Liver (tissue), 3 donors: ENCODE results near the gene ITPK1.

ENCODE experiments used
- GABPA ChIP-seq, 2 donors: IDR thresholded peaks in 1 of 2; conservative IDR thresholded peaks in 1 of 2; 2 replicates each; pipeline ENCODE4 v1.6.1; 2016; ENCODE audit warnings: antibody characterized with exemption in 2 of 2, mild to moderate bottlenecking in 1 of 2, moderate library complexity in 1 of 2
- HNF4G ChIP-seq: IDR thresholded peaks from 2 replicates; pipeline ENCODE4 v1.6.1; 2016; ENCODE audit warnings: antibody characterized with exemption
- RAD21 ChIP-seq, 2 donors: IDR thresholded peaks; 2 replicates each; pipeline ENCODE4 v1.6.1; 2016; ENCODE audit warnings: antibody characterized with exemption in 2 of 2, mild to moderate bottlenecking in 2 of 2
- RXRA ChIP-seq, 2 donors: IDR thresholded peaks; 2 replicates each; pipeline ENCODE4 v1.6.1; 2017 to 2018; ENCODE audit warnings: antibody characterized with exemption in 2 of 2, mild to moderate bottlenecking in 1 of 2
- TF ChIP-seq, protein P1 (sequence below): fragments of 150-350 bp; IDR thresholded peaks from 2 replicates; pipeline ENCODE4 v1.5.1; 2017; ENCODE audit warnings: improper control_type of control experiment, low read depth, low read length; ENCODE audit not compliant: missing input control
- TF ChIP-seq, protein P2 (sequence below): IDR thresholded peaks from 2 replicates; pipeline ENCODE4 v1.6.1; 2016; ENCODE audit warnings: antibody characterized with exemption, mild to moderate bottlenecking
- TF ChIP-seq, protein P3 (sequence below): IDR thresholded peaks from 2 replicates; pipeline ENCODE4 v1.6.1; 2016; ENCODE audit warnings: antibody characterized with exemption
- TF ChIP-seq, protein P4 (sequence below): IDR thresholded peaks from 2 replicates; pipeline ENCODE4 v1.6.1; 2016; ENCODE audit warnings: antibody characterized with exemption
- donor health status: healthy.
- donor health status: healthy.

DNA sequence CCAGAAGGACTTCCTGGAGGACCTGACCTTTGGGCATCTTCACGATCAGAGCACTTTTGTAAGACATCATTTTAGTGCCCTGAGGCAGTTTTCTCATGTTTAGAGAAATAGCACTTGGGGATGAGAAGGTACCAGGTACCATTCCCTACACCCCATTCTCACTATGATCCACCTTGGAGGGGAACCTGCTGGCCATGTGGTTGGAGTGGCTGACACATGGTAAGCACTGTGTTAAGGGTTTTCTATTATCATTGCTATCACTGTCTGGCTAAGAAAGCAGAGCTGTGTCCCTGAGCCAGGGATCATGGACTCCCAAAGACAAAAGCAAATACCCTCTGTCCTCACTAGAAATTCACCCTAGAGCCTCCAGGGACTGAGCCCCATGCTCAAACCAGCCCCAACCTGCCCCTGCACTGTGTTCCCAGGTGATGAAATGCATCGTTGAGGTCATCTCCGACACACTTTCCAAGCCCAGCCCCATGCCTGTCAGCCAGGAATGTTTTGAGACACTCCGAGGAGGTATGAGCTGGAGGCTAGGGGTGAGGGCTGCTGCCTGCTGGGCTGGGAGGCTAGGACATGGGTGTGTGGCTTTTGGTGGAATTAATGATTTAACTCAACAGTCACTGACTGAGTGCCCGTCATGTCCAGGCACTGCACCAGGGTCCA is 189.4 kb downstream of the ITPK1 start:
- TF ChIP-seq, protein P1, sequence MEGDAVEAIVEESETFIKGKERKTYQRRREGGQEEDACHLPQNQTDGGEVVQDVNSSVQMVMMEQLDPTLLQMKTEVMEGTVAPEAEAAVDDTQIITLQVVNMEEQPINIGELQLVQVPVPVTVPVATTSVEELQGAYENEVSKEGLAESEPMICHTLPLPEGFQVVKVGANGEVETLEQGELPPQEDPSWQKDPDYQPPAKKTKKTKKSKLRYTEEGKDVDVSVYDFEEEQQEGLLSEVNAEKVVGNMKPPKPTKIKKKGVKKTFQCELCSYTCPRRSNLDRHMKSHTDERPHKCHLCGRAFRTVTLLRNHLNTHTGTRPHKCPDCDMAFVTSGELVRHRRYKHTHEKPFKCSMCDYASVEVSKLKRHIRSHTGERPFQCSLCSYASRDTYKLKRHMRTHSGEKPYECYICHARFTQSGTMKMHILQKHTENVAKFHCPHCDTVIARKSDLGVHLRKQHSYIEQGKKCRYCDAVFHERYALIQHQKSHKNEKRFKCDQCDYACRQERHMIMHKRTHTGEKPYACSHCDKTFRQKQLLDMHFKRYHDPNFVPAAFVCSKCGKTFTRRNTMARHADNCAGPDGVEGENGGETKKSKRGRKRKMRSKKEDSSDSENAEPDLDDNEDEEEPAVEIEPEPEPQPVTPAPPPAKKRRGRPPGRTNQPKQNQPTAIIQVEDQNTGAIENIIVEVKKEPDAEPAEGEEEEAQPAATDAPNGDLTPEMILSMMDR, result no peak
- TF ChIP-seq, protein P2, sequence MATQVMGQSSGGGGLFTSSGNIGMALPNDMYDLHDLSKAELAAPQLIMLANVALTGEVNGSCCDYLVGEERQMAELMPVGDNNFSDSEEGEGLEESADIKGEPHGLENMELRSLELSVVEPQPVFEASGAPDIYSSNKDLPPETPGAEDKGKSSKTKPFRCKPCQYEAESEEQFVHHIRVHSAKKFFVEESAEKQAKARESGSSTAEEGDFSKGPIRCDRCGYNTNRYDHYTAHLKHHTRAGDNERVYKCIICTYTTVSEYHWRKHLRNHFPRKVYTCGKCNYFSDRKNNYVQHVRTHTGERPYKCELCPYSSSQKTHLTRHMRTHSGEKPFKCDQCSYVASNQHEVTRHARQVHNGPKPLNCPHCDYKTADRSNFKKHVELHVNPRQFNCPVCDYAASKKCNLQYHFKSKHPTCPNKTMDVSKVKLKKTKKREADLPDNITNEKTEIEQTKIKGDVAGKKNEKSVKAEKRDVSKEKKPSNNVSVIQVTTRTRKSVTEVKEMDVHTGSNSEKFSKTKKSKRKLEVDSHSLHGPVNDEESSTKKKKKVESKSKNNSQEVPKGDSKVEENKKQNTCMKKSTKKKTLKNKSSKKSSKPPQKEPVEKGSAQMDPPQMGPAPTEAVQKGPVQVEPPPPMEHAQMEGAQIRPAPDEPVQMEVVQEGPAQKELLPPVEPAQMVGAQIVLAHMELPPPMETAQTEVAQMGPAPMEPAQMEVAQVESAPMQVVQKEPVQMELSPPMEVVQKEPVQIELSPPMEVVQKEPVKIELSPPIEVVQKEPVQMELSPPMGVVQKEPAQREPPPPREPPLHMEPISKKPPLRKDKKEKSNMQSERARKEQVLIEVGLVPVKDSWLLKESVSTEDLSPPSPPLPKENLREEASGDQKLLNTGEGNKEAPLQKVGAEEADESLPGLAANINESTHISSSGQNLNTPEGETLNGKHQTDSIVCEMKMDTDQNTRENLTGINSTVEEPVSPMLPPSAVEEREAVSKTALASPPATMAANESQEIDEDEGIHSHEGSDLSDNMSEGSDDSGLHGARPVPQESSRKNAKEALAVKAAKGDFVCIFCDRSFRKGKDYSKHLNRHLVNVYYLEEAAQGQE, result no peak
- TF ChIP-seq, protein P3, sequence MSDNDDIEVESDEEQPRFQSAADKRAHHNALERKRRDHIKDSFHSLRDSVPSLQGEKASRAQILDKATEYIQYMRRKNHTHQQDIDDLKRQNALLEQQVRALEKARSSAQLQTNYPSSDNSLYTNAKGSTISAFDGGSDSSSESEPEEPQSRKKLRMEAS, result no peak
- TF ChIP-seq RAD21 (IDR thresholded peaks at IDR 0.05), result no peak
- TF ChIP-seq GABPA (IDR thresholded peaks at IDR 0.05 in 1 of 2, conservative IDR thresholded peaks at IDR 0.05 in 1 of 2), result no peak
- TF ChIP-seq HNF4G, result no peak
- no peak for TF ChIP-seq RXRA (IDR thresholded peaks at IDR 0.05)
- TF ChIP-seq, protein P4, sequence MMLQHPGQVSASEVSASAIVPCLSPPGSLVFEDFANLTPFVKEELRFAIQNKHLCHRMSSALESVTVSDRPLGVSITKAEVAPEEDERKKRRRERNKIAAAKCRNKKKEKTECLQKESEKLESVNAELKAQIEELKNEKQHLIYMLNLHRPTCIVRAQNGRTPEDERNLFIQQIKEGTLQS, result no peak
